Left hindlimb (tissue), 1 donor: ENCODE data around the gene CDC26.
"Not testable (repeated sequence)": the region's sequence is repeated elsewhere in the genome, so short reads cannot be mapped to it uniquely, and the experiment has no call there.

ENCODE experiments used
- DNase-seq: peaks from one replicate; pipeline ENCODE4 v3.0.0-alpha.2; 2018

Gene CDC26

GRCh38 chr9:113293285-113293878 is 18.0 kb upstream of the CDC26 start:
- no peak for DNase-seq

DNA sequence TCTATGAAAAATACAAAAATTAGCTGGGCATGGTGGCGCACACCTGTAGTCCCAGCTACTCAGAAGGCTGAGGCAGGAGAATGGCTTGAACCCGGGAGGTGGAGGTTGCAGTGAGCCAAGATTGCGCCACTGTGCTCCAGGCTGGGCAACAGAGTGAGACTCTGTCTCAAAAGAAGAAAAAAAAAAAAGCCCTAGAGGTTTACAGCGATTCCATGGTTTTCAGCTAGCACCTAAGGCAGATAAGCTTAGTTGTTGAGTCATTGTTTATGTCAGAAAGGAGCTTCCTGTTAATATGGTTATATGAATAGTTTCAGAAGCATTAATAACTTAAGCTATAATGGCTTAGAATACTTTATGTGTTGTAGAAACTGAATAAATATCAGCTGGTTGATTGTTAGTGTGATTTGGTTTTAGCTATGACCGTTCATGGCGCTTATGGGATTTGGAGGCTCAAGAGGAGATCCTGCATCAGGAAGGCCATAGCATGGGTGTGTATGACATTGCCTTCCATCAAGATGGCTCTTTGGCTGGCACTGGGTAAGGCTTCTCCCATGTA is 14.8 kb upstream of the CDC26 start:
- DNase-seq, result no peak

DNA sequence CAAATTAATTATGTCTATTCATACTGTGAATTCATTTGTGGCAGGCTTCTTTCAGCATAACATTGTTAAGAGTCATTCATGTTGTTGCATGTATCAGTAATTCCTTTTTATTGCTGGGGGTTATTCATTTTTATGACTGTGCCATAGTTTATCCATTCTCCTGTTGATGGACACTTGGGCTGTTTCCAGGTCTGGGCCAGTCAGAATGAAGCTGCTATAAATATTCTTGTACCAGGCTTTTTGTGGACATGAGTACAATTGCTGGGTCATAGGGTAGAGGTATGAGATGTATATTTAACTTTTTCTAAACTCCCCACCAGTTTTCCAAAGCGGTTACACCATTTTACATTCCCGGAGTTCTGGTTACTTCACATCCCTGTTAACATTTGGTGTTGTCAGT is 13.7 kb upstream of the CDC26 start:
- no peak for DNase-seq

DNA sequence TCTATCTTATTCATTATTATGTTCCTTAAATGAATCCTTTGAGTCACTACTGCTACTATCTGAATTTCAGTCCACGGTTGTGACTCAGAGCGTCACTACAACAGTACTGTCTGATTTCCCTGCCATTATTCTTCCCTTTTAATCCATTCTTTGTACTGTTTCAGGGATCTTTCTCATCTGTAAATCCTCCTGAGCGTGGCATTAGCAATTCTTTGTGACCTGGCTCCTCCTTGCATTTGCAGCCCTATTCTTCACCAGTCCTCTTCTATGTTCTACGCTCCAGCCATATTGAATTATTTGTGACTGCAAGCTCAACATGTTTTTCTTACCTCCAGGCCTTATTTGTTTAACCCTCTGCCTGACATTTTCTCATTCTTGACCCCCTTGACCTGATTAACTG is 6.0 kb upstream of the CDC26 start:
- no peak for DNase-seq

DNA sequence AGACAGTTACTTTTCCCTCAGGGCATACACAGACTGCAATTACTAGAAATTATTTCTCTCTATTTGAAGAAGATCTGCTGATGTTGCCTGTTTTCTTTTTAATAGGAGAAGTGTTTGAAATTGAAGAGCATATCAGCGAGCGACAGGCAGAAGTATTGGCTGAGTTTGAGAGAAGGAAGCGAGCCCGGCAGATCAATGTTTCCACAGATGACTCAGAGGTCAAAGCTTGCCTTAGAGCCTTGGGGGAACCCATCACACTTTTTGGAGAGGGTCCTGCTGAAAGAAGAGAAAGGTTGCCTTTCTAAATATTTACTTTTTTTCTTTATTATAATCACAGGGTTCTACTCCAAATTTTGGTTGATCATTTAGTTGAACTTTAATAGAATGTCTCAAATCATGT is 3.5 kb upstream of the CDC26 start:
- DNase-seq, result no peak

- no peak for DNase-seq
These were observed 757 bp downstream of the CDC26 start for GRCh38 chr9:113274474-113275156.

- DNase-seq, result no peak
These were observed 5.5 kb downstream of the CDC26 start for GRCh38 chr9:113269871-113270270.

DNA sequence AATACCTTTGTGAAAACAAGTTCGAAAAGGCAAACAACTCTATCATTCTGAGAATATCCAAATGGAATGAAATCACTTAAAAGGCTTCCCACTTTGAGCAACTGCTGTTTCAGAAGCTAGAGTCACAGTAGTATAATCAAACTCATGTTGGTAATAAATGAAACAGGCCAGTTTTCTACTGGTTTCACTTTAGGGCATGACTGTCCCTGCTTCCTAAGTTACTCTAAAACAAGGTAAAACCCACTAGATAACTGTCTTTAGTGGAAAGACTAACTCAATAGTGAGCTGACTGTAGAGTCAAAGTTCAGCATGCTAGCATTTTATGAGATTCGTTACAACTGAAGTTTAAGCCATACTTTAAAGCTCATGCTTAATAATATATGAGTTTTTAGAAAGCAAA is 6.0 kb downstream of the CDC26 start:
- no peak for DNase-seq

DNA sequence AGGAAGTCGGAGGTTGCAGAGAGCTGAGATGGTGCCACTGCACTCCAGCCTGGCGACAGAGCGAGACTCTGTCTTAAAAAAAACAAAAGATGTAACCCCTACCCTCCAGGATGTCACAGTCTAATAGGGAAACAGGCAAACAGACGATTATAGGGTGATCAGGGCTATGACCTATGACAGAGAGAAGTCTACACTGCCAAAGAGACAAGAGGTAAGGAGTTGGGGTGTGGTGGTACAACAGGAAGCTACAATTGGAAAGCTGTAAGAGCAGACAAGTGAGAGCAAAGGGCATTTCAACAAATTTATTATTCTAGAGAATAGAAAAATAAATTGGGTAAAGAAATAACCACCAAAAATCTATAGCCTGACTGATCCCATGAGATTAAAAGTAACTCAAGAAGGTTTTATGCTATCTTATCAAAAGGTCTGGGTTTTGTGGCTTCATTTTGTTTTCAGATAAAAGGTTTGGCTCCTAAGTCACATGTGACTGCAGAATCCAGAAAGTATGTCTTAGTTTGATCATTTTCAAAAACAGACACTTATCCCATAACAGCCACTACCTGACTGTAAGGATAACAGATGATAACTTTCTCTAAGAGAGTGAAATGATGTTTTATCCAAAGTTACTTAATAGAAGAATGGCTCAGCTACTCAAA is 7.3 kb downstream of the CDC26 start:
- DNase-seq, result no peak

GRCh38 chr9:113266174-113266573 is 9.2 kb downstream of the CDC26 start:
- no peak for DNase-seq

DNA sequence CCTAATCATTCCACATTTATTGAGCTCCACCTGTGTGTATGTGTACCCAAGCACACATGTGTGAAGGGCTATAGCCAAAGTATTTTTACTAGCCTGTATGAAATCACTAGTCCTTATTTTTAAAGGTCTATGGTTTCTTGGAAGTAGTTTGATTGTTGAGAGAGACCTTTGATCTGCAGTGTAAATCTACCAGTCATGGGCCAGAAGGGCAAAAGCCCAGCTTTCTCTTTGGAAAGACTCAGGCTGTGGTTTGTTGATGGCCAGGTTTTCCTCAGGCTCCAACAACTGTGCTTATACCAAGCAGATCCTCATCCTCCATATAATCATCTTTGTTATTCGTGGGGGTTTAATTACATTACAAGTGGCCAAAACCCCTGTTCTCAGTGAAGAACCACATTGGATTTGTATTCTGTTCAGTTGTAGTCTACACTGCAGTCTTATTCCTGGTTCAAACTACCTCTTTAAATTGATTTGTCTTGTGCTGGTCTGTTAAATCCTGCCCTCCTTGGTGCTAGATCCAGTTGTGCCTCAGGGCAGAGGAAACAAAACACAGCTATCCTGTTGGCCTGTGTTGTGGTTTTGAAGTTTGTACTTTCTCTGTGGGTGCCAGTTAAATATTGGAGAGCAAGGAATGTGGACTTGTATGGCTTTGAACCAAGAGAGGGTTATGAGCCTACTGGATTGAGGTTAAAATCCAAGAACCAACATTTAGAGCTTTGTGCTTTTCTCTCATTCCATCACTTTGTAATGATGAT is 13.3 kb downstream of the CDC26 start:
- DNase-seq, result no peak

GRCh38 chr9:113258282-113258681 is 17.1 kb downstream of the CDC26 start:
- DNase-seq, result no peak

- no peak for DNase-seq
These were observed 17.5 kb downstream of the CDC26 start for GRCh38 chr9:113257863-113258262.

DNA sequence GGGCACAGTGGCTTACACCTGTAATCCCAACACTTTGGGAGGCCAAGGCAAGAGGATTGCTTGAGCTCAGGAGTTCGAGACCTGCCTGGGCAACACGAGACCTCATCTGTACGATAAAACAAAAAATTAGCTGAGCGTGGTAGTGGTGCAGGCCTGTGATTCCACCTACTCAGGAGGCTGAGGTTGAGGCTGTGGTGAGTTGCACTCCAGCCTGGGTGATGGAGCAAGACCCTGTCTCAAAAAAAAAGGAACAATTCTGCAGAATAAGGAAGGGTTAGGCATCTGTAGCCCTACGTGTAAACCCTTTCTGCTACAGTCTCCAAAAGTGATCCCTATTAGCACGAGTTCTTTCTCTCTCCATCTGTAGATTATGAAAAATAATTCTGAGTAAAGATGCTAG is 19.9 kb downstream of the CDC26 start:
- DNase-seq, result no peak

GRCh38 chr9:113254991-113255390 is 20.4 kb downstream of the CDC26 start:
- no peak for DNase-seq

GRCh38 chr9:113250807-113251206 is 24.6 kb downstream of the CDC26 start:
- DNase-seq, result no peak

GRCh38 chr9:113249661-113250060 is 25.7 kb downstream of the CDC26 start:
- not testable (repeated sequence) for DNase-seq

- no peak for DNase-seq
These were observed 27.7 kb downstream of the CDC26 start for GRCh38 chr9:113247640-113248039.

GRCh38 chr9:113246928-113247327 is 28.4 kb downstream of the CDC26 start:
- DNase-seq, result no peak

- DNase-seq, result no peak
These were observed 29.5 kb downstream of the CDC26 start for GRCh38 chr9:113245894-113246293.

GRCh38 chr9:113244556-113244955 is 30.8 kb downstream of the CDC26 start:
- no peak for DNase-seq

GRCh38 chr9:113241161-113241560 is 34.2 kb downstream of the CDC26 start:
- DNase-seq, result no peak

- no peak for DNase-seq
These were observed 36.5 kb downstream of the CDC26 start for GRCh38 chr9:113238859-113239232.
